Thoracic aorta (tissue), 2 donors: ENCODE measurements around the gene ADARB2. TPM values are rescaled to one million over a fixed set of nuclear protein-coding genes. Genes with fewer than 3 reads are reported as not detected.

Experiments used
- ATAC-seq: fragments of 150-250 bp; one replicate; pipeline ENCODE4 v1.8.0; 2017; ENCODE audit warnings: low read depth; ENCODE audit not compliant: insufficient number of reproducible peaks, low FRiP score
- DNase-seq: peaks from one replicate; pipeline ENCODE4 v3.0.0-alpha.2; 2020; ENCODE audit warnings: low spot score
- H3K27ac ChIP-seq, 2 donors: fragments of 200-600 bp; sonication (generic); 1 replicate in 1 of 2; 2 replicates in 1 of 2; pipeline ENCODE4 v1.5.1; 2016; ENCODE audit warnings: mild to moderate bottlenecking in 2 of 2, moderate library complexity in 2 of 2
- H3K27me3 ChIP-seq: fragments of 200-600 bp; sonication (generic); replicated peaks from 2 replicates; pipeline ENCODE4 v1.6.0; 2016; ENCODE audit warnings: mild to moderate bottlenecking; ENCODE audit not compliant: insufficient read depth
- H3K36me3 ChIP-seq: fragments of 200-600 bp; sonication (generic); one replicate; pipeline ENCODE4 v1.5.1; 2016
- H3K4me1 ChIP-seq, 2 donors: fragments of 200-600 bp; sonication (generic); 1 replicate in 1 of 2; 2 replicates in 1 of 2; pipeline versions ENCODE4 v1.5.1 to v1.6.0; 2016; ENCODE audit warnings: low read depth in 2 of 2, mild to moderate bottlenecking in 1 of 2; ENCODE audit not compliant: control insufficient read depth in 1 of 2
- H3K4me3 ChIP-seq: fragments of 200-600 bp; sonication (generic); 2 replicates; pipeline ENCODE4 v1.5.1; 2016; ENCODE audit warnings: mild to moderate bottlenecking
- H3K9me3 ChIP-seq: fragments of 200-600 bp; sonication (generic); 2 replicates; pipeline ENCODE4 v1.5.1; 2016
- total RNA-seq, 2 donors: library from RNA; depleted of rRNA; stranded (reverse); fragments of >200 nt; gene quantifications; one replicate each; pipeline versions ENCODE4 v1.1.0 to v1.2.3, GENCODE V29; 2016
- TF ChIP-seq, protein P1 (sequence below): fragments of 200-600 bp; sonication (generic); IDR thresholded peaks from one replicate; pipeline ENCODE4 v1.5.1; 2019; ENCODE audit warnings: antibody characterized with exemption

The ADARB2 gene
- total RNA-seq, 2 donors from 2014 or later = 0.71 to 3.1 TPM

DNA sequence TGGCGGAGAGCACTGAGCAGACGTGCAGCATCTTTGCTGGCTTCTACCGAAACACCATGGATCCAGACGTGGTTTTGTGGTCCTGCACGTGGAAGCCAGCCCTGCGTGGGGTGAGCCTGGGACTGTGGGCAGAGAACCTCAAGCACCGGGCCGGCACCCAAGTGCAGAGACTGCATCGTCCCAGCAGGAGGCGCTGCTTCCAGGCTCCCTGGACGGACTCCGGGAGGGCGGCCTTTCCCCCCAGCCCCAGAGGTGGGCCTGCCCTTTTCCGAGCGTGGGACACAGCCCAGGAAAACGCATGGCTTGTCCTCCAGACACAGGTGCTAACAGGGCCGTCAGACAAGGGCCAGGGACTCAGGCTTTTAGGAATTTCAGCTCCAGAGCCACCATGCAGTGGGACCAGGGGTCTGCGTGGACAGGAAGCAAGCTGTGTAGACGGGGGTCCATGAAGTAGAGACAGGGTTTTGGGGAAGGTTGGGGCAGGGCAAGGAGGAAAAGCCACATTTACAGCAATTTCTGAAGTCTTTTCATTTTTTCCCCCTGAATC is 377.2 kb downstream of the ADARB2 start:
- H3K4me1 ChIP-seq = no peaks in the 10 kb centered on the region
- DNase-seq (no peak), ATAC-seq (no peak)
- no peaks in the 10 kb centered on the region for H3K36me3 ChIP-seq
- no peak overlapping the region for H3K4me3 ChIP-seq
- no peak overlapping the region for H3K27ac ChIP-seq
- H3K9me3 ChIP-seq = no peaks in the 10 kb centered on the region
- no peaks in the 10 kb centered on the region for H3K27me3 ChIP-seq
- TF ChIP-seq, protein P1, sequence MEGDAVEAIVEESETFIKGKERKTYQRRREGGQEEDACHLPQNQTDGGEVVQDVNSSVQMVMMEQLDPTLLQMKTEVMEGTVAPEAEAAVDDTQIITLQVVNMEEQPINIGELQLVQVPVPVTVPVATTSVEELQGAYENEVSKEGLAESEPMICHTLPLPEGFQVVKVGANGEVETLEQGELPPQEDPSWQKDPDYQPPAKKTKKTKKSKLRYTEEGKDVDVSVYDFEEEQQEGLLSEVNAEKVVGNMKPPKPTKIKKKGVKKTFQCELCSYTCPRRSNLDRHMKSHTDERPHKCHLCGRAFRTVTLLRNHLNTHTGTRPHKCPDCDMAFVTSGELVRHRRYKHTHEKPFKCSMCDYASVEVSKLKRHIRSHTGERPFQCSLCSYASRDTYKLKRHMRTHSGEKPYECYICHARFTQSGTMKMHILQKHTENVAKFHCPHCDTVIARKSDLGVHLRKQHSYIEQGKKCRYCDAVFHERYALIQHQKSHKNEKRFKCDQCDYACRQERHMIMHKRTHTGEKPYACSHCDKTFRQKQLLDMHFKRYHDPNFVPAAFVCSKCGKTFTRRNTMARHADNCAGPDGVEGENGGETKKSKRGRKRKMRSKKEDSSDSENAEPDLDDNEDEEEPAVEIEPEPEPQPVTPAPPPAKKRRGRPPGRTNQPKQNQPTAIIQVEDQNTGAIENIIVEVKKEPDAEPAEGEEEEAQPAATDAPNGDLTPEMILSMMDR = no peak

DNA sequence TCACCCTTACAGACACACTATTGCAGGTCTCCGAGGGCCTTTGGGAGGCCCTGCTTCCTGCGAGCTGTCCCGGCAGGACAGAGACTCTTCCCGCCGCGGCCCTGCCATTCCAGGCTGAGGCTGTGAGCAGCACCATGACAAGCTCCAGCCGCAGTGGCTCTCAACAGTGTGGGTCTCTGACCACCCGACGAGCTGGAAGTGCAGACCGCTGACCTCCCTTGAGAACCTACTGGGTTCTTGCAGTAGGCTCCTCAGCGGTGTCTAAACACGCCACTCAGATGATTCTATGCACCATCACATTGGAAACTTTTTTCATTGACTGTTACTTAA is 377.7 kb downstream of the ADARB2 start:
- DNase-seq = no peak
- Histone ChIP-seq H3K27ac (no peak overlapping the region), H3K9me3 (no peaks in the 10 kb centered on the region), H3K4me1 (no peaks in the 10 kb centered on the region), H3K36me3 (no peaks in the 10 kb centered on the region), H3K27me3 (no peaks in the 10 kb centered on the region), H3K4me3 (no peak overlapping the region)
- TF ChIP-seq, protein P1 = no peak
- no peak for ATAC-seq

DNA sequence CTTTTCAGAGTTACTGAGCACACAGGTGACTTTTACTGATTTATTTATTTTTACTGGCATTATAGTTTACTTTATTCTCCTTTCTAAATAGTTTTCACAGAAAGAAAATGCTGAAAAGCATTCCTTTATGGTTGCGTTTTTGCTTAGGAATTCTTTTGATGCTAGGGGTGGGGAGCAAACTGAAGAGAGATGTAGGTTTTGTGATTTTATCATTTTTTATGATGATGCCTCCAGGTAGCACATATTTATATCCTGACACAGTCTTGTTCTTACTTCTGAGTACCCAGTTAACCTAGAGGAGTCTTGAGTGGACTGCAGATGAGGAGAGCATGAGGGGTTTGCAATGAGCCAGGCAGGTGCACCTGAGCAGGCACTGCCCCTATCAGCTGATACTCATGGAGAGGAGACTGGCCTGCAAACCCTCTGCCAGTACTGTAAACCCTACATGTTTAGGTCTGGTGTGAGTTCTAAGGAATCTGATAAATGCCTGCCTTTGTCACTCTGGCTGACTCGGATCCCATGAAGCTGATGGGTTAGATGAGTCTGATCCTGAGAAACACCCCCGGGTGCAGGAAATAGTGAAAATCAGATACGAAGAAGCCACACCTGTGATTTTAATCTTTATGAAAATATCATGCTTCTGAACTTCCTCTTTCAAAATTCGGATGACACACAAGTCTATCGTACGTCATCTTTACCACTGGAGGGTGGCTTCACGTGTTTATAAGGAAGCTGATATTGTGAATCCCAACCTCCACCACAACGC is 378.3 kb downstream of the ADARB2 start:
- DNase-seq = no peak
- no peak for ATAC-seq
- TF ChIP-seq, protein P1 = no peak
- no peak overlapping the region for H3K27ac ChIP-seq
- H3K4me1 ChIP-seq = no peaks in the 10 kb centered on the region
- no peaks in the 10 kb centered on the region for H3K27me3 ChIP-seq
- H3K9me3 ChIP-seq = no peaks in the 10 kb centered on the region
- H3K36me3 ChIP-seq = no peaks in the 10 kb centered on the region
- no peak overlapping the region for H3K4me3 ChIP-seq

DNA sequence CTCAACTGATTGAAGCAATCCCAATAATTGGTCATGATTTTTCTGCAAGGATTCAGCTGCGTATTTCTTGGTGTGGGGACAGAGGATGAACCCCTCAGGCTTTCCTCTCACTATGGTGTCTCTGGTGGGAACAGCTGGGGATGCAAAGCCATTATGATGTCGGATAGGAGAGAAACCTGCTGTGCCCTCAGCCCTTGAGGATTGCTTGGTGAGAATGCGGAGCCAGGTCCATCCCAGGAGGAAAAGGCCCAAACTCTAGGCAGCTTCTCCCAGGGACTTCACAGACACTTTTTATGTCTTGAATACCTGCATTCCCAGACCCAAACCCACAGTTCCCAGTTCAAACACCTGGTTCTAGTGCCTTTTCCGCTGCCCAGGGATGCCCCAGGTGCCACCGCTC is 379.2 kb downstream of the ADARB2 start:
- no peak for ATAC-seq
- Histone ChIP-seq H3K27ac (no peak overlapping the region), H3K4me3 (no peak overlapping the region), H3K9me3 (no peaks in the 10 kb centered on the region), H3K4me1 (no peaks in the 10 kb centered on the region), H3K36me3 (no peaks in the 10 kb centered on the region), H3K27me3 (no peaks in the 10 kb centered on the region)
- no peak for DNase-seq
- TF ChIP-seq, protein P1 = no peak

DNA sequence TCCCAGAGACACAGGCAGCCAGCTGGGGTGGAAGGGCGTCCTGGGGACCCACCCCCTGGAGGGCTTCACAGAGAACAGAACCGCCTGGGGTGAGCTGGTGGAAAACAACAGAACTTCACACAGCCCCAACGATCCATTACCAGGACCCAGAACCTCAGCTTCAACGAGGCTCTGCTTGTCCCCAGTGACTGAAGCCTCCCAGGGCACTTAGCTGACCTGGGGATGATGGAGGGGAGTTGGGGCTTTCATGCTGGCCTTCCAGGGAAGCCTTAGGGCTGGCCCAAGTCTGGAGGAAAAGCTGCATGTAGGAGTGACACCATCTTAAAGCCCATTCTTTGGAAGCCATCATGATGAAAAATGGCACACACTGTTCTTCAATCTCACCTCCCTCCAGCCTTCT is 381.0 kb downstream of the ADARB2 start:
- Histone ChIP-seq H3K4me1 (no peaks in the 10 kb centered on the region), H3K4me3 (no peak overlapping the region), H3K27ac (no peak overlapping the region), H3K27me3 (no peaks in the 10 kb centered on the region), H3K9me3 (no peaks in the 10 kb centered on the region), H3K36me3 (no peaks in the 10 kb centered on the region)
- ATAC-seq (no peak), DNase-seq (no peak)
- TF ChIP-seq, protein P1 = no peak
